ENCODE results near the gene ELF1. TPM values are rescaled to one million over a fixed set of nuclear protein-coding genes. Genes with fewer than 3 reads are reported as not detected.

Gene ELF1
- total RNA-seq, 1 experiment from 2014 or later, result 18.7 TPM

DNA sequence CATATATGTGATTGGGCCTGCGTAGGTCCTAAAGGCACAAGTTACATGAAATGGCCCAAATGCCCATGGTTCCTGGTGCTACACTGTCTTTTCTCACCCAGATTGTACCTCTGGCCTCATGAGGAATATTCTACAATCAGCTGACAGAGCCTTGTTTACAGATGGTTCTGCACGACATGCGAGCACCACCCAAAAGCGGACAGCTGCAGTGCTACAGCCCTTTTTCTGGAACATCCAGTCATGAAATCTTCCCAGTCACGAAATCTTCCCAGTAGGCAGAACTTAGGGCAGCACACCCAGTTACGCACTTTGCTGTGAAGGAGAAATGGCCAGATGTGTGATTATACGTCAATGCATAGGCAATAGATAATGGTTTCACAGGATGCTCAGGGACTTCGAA is 7.7 kb upstream of the ELF1 start:
- Mint-ChIP-seq H3K9me3 (no peaks in the 10 kb centered on the region), H3K27me3 (ENCODE audit: low read depth) (no peaks in the 10 kb centered on the region), H3K4me3 (no peak overlapping the region), H3K27ac (no peak overlapping the region), H3K4me1 (no peaks in the 10 kb centered on the region; the same call in 1 of the 2 replicates), H3K36me3 (no peaks in the 10 kb centered on the region)
- ChIA-PET CTCF (no interaction called here), POLR2A (no interaction called here)
- ATAC-seq (no peak), DNase-seq (ENCODE audit: low spot score) (no peak)
- no peak for TF ChIP-seq NR1H2 (CRISPR knock-in tag; IDR thresholded peaks at IDR 0.05)
- no peak for TF ChIP-seq ZNF416 (CRISPR knock-in tag; IDR thresholded peaks at IDR 0.05)

DNA sequence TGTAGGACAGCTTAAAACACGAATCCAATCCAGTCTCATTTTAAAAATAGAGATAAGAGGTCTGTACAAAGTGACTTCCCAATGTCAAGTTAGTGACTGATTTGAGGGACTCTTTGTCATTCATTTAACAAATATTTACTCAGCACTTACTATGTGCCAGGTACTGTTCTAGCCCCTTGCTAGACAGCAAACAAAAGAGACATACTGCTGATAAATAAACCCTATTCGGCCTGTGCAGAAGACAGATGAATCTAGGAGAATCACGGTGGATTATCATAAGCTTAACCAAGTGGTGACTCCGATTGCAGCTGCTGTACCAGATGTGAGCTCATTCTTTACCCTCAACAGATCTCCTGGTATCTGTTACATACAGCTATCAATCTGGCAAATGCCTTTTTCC is 6.4 kb upstream of the ELF1 start:
- H3K9me3 Mint-ChIP-seq, result no peaks in the 10 kb centered on the region
- POLR2A ChIA-PET, result no interaction called here
- CTCF ChIA-PET, result interaction anchor here (0.6 to 1.3 kb wide), 2 partner anchors 30 to 51 kb away, joined by 3 read pairs; no protein-coding TSS in a partner anchor
- no peak overlapping the region for H3K27ac Mint-ChIP-seq
- ATAC-seq (no peak), DNase-seq (ENCODE audit: low spot score) (no peak)
- no peak overlapping the region for H3K4me3 Mint-ChIP-seq
- no peaks in the 10 kb centered on the region for H3K36me3 Mint-ChIP-seq
- TF ChIP-seq, protein P1, sequence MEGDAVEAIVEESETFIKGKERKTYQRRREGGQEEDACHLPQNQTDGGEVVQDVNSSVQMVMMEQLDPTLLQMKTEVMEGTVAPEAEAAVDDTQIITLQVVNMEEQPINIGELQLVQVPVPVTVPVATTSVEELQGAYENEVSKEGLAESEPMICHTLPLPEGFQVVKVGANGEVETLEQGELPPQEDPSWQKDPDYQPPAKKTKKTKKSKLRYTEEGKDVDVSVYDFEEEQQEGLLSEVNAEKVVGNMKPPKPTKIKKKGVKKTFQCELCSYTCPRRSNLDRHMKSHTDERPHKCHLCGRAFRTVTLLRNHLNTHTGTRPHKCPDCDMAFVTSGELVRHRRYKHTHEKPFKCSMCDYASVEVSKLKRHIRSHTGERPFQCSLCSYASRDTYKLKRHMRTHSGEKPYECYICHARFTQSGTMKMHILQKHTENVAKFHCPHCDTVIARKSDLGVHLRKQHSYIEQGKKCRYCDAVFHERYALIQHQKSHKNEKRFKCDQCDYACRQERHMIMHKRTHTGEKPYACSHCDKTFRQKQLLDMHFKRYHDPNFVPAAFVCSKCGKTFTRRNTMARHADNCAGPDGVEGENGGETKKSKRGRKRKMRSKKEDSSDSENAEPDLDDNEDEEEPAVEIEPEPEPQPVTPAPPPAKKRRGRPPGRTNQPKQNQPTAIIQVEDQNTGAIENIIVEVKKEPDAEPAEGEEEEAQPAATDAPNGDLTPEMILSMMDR (IDR thresholded peaks at IDR 0.05), result no peak
- TF ChIP-seq, protein P2, sequence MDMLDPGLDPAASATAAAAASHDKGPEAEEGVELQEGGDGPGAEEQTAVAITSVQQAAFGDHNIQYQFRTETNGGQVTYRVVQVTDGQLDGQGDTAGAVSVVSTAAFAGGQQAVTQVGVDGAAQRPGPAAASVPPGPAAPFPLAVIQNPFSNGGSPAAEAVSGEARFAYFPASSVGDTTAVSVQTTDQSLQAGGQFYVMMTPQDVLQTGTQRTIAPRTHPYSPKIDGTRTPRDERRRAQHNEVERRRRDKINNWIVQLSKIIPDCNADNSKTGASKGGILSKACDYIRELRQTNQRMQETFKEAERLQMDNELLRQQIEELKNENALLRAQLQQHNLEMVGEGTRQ (CRISPR knock-in tag; IDR thresholded peaks at IDR 0.05), result no peak
- TF ChIP-seq, protein P3, sequence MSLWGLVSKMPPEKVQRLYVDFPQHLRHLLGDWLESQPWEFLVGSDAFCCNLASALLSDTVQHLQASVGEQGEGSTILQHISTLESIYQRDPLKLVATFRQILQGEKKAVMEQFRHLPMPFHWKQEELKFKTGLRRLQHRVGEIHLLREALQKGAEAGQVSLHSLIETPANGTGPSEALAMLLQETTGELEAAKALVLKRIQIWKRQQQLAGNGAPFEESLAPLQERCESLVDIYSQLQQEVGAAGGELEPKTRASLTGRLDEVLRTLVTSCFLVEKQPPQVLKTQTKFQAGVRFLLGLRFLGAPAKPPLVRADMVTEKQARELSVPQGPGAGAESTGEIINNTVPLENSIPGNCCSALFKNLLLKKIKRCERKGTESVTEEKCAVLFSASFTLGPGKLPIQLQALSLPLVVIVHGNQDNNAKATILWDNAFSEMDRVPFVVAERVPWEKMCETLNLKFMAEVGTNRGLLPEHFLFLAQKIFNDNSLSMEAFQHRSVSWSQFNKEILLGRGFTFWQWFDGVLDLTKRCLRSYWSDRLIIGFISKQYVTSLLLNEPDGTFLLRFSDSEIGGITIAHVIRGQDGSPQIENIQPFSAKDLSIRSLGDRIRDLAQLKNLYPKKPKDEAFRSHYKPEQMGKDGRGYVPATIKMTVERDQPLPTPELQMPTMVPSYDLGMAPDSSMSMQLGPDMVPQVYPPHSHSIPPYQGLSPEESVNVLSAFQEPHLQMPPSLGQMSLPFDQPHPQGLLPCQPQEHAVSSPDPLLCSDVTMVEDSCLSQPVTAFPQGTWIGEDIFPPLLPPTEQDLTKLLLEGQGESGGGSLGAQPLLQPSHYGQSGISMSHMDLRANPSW (CRISPR knock-in tag; conservative IDR thresholded peaks at IDR 0.05; ENCODE audit: low read depth), result no peak
- TF ChIP-seq, protein P4, sequence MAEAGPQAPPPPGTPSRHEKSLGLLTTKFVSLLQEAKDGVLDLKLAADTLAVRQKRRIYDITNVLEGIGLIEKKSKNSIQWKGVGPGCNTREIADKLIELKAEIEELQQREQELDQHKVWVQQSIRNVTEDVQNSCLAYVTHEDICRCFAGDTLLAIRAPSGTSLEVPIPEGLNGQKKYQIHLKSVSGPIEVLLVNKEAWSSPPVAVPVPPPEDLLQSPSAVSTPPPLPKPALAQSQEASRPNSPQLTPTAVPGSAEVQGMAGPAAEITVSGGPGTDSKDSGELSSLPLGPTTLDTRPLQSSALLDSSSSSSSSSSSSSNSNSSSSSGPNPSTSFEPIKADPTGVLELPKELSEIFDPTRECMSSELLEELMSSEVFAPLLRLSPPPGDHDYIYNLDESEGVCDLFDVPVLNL (CRISPR knock-in tag; IDR thresholded peaks at IDR 0.05; ENCODE audit: borderline replicate concordance, low read depth), result no peak
- TF ChIP-seq, protein P5, sequence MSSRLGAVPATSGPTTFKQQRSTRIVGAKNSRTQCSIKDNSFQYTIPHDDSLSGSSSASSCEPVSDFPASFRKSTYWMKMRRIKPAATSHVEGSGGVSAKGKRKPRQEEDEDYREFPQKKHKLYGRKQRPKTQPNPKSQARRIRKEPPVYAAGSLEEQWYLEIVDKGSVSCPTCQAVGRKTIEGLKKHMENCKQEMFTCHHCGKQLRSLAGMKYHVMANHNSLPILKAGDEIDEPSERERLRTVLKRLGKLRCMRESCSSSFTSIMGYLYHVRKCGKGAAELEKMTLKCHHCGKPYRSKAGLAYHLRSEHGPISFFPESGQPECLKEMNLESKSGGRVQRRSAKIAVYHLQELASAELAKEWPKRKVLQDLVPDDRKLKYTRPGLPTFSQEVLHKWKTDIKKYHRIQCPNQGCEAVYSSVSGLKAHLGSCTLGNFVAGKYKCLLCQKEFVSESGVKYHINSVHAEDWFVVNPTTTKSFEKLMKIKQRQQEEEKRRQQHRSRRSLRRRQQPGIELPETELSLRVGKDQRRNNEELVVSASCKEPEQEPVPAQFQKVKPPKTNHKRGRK (CRISPR knock-in tag; IDR thresholded peaks at IDR 0.05; ENCODE audit: borderline replicate concordance), result no peak
- TF ChIP-seq TEAD4 (CRISPR knock-in tag; IDR thresholded peaks at IDR 0.05) (no peak), ETV6 (CRISPR knock-in tag; IDR thresholded peaks at IDR 0.05) (no peak), ZNF423 (CRISPR knock-in tag; IDR thresholded peaks at IDR 0.05) (no peak), ATF1 (CRISPR knock-in tag; IDR thresholded peaks at IDR 0.05) (no peak), SMAD3 (CRISPR knock-in tag; IDR thresholded peaks at IDR 0.05; ENCODE audit: borderline replicate concordance) (no peak), SMAD4 (CRISPR knock-in tag; IDR thresholded peaks at IDR 0.05) (no peak), ZNF121 (CRISPR knock-in tag; IDR thresholded peaks at IDR 0.05) (no peak)
- TF ChIP-seq, protein P6, sequence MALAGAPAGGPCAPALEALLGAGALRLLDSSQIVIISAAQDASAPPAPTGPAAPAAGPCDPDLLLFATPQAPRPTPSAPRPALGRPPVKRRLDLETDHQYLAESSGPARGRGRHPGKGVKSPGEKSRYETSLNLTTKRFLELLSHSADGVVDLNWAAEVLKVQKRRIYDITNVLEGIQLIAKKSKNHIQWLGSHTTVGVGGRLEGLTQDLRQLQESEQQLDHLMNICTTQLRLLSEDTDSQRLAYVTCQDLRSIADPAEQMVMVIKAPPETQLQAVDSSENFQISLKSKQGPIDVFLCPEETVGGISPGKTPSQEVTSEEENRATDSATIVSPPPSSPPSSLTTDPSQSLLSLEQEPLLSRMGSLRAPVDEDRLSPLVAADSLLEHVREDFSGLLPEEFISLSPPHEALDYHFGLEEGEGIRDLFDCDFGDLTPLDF (CRISPR knock-in tag; IDR thresholded peaks at IDR 0.05), result no peak
- H3K27me3 Mint-ChIP-seq (ENCODE audit: low read depth), result no peaks in the 10 kb centered on the region
- peaks cover 13% of the 10 kb centered on the region for H3K4me1 Mint-ChIP-seq

Measured in WTC11 (cell line).